Breast epithelium (tissue), 3 donors: Measurements from ENCODE around the gene AKR1B1.

ENCODE experiments used
- CTCF ChIP-seq, 3 donors: fragments of 450-650 bp; IDR thresholded peaks; one replicate each; pipeline ENCODE4 v1.5.1; 2016 to 2017; ENCODE audit warnings: antibody characterized with exemption in 3 of 3, mild to moderate bottlenecking in 3 of 3, moderate library complexity in 3 of 3
- POLR2A ChIP-seq: fragments of 450-650 bp; IDR thresholded peaks from one replicate; pipeline ENCODE4 v1.6.1; 2016; ENCODE audit warnings: antibody characterized with exemption, mild to moderate bottlenecking, moderate library complexity

DNA sequence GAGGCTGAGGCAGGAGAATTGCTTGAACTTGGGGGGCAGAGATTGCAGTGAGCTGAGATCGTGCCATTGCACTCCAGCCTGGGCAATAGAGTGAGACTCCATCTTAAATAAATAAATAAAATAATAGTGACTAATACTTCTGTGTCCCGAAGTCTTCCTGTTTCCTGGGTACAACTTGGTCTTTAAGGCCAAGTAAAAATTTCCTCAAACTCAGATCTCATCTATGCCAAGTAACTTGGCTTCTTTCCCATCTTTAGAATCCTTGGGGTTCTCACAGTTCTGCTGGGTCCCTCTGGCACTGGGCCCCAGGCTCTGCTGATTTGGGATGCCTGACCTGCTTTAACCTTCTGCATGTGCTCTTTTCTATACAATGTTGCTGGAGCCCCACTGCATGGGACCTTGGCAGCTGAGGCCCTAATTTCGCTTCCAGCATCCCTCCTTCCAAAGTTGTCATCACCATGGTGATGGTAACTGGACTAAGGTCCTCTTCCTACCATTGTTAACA is 45.8 kb upstream of the AKR1B1 start:
- TF ChIP-seq CTCF (IDR thresholded peaks at IDR 0.05) = no peak
- TF ChIP-seq POLR2A = no peak
